BJ (cell line): Measurements from ENCODE around the gene KCNE2. TPM values are rescaled to one million over a fixed set of nuclear protein-coding genes. Genes with fewer than 3 reads are reported as not detected.

ENCODE experiments used
- CTCF ChIA-PET: fragments of 350-600 bp; formaldehyde crosslinking; extraction: SDS; loops from one replicate; lab custom pipeline; 2021; ENCODE audit warnings: antibody characterized with exemption, inconsistent platforms; lab: Yijun Ruan, JAX
- POLR2A ChIA-PET: fragments of 300-600 bp; sonication (Branson Sonifier 250); formaldehyde crosslinking; extraction: SDS; loops from one replicate; lab custom pipeline; 2021; ENCODE audit warnings: antibody characterized with exemption; lab: Charles Lee
- DNase-seq: peaks from one replicate; pipeline ENCODE4 v3.0.0-alpha.2; 2011; ENCODE audit warnings: low read depth
- H3K27me3 ChIP-seq: 2 replicates; pipeline ENCODE4 v1.6.0; 2011; ENCODE audit warnings: low read length; ENCODE audit not compliant: control insufficient read depth, insufficient read depth
- H3K36me3 ChIP-seq: 2 replicates; pipeline ENCODE4 v1.5.1; 2011; ENCODE audit warnings: low read length; ENCODE audit not compliant: control insufficient read depth, insufficient read depth
- H3K4me3 ChIP-seq: 2 replicates; pipeline ENCODE4 v1.5.1; 2011; ENCODE audit warnings: low read depth, mild to moderate bottlenecking, control low read depth, low read length
- polyA minus RNA-seq: library from RNA; depleted of rRNA, polyadenylated mRNA; stranded (reverse); fragments of >200 nt; gene quantifications from 2 replicates; pipeline ENCODE4 v1.2.3, GENCODE V29; 2011; rRNA and poly(A)+ RNA removed
- polyA plus RNA-seq: library from polyadenylated mRNA; depleted of rRNA; stranded (reverse); fragments of >200 nt; gene quantifications from 2 replicates; pipeline ENCODE4 v1.2.3, GENCODE V29; 2011; rRNA removed
- TF ChIP-seq, protein P1 (sequence below): IDR thresholded peaks from 2 replicates; pipeline ENCODE4 v1.5.1; 2011; ENCODE audit warnings: low read depth, mild to moderate bottlenecking, control low read depth, inconsistent platforms, low read length, moderate library complexity; ENCODE audit not compliant: insufficient read depth

The KCNE2 gene, protein sequence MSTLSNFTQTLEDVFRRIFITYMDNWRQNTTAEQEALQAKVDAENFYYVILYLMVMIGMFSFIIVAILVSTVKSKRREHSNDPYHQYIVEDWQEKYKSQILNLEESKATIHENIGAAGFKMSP
- polyA plus RNA-seq (not detected in 2 replicates), polyA minus RNA-seq (not detected in 2 replicates)

DNA sequence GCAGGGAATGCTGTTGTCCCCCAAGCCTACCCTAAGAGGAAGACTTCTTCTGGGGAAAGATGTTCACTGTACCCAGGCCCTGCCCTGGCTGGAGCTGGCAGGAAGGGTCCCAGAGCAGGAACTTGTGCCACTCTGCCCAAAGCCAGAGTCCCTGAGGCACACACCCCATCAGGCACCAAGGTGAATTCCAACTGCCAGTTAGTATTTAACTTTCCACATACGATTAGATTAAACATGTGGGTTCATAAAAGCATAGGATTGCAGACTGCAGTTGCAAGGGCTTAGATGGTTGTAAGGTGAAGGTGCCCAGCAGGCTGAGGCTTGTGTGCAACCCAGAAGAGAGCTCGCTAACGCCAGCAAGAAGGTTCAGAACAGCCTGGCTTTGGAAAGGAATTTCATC is at the start of gene KCNE2:
Gene KCNE2, plus strand, starts transcription at position 274 of the 400 bp plus-strand sequence. CDS start 6,473 bp downstream, outside the sequence.
- H3K4me3 ChIP-seq, result no peak within 1 kb of the TSS
- H3K36me3 ChIP-seq, result no peaks in the 10 kb centered on the region
- TF ChIP-seq, protein P1, sequence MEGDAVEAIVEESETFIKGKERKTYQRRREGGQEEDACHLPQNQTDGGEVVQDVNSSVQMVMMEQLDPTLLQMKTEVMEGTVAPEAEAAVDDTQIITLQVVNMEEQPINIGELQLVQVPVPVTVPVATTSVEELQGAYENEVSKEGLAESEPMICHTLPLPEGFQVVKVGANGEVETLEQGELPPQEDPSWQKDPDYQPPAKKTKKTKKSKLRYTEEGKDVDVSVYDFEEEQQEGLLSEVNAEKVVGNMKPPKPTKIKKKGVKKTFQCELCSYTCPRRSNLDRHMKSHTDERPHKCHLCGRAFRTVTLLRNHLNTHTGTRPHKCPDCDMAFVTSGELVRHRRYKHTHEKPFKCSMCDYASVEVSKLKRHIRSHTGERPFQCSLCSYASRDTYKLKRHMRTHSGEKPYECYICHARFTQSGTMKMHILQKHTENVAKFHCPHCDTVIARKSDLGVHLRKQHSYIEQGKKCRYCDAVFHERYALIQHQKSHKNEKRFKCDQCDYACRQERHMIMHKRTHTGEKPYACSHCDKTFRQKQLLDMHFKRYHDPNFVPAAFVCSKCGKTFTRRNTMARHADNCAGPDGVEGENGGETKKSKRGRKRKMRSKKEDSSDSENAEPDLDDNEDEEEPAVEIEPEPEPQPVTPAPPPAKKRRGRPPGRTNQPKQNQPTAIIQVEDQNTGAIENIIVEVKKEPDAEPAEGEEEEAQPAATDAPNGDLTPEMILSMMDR, result no peak
- no peak for DNase-seq
- CTCF ChIA-PET, result interaction anchor here (2.0 to 2.2 kb wide), 2 partner anchors 267 to 440 kb away, joined by 11 to 12 read pairs; no protein-coding TSS in a partner anchor
- H3K27me3 ChIP-seq, result no peaks in the 10 kb centered on the region
- POLR2A ChIA-PET, result no interaction called here

DNA sequence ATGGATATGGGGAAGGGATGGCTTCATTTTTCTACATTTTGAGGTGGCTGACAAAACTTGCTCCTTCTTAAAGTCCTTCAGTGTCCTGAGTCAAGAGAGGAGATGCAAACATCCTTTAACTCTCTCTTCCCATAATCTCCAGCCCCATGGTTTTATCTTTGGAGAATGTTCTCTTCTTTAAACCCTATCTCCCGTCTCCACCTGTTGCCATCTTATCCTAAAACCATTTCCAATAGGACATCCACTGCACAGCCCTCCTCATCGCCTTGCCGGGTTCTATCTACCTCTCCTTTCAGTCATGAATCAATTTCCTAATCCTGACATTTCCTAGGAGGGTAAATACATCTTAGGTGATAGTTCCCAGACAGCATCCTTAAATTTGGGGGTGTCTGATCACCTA is 44.2 kb upstream of the KCNE2 start:
- H3K27me3 ChIP-seq, result peaks cover 4% of the 10 kb centered on the region
- no peak for DNase-seq
- H3K36me3 ChIP-seq, result no peaks in the 10 kb centered on the region
- ChIA-PET CTCF (interaction anchor here (1.1 kb wide), 1 partner anchor 29 kb away, joined by 3 read pairs; no protein-coding TSS in a partner anchor), POLR2A (no interaction called here)
- TF ChIP-seq, protein P1, result no peak
- H3K4me3 ChIP-seq, result no peak overlapping the region

DNA sequence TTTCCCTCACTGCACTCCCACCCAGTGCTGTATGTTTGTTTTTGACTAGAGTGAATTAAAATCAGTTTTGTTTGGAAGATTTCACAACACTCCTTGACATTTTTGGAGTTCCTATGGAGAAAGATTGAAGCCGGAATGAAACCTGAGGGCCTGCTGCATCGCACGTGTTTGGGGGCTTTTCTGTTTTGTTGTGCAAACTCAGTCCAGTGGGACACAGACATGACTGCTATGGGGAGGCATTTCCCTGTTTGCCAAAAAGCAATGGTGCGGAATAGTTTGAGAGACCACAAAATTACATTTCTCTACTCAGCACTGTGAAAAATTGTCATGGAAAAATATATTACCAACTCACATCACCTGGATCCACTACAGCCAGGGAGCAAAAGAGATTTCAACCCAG is 43.8 kb upstream of the KCNE2 start:
- TF ChIP-seq, protein P1, result no peak

DNA sequence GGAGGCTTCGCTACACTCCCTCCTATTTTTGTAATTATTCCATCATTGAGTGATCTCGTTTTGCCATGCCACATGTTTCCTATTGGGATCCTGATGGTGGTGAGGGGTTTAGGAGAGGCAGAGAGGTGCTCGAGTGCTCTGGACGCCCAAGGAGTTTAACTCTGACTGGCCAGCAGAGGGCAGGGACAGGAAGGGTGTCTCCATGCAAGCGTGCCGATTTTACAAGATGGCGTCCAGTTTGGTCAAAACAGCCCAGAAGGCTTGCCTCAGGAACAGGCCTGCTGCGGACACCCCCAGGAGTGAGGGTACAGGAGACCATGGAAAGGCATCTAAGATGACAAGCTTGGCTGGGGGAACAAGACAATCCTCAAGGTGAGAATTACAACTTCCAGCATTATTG is 33.8 kb upstream of the KCNE2 start:
- Histone ChIP-seq H3K4me3 (no peak overlapping the region), H3K27me3 (peaks cover 2% of the 10 kb centered on the region; the same call in 1 of the 2 replicates), H3K36me3 (no peaks in the 10 kb centered on the region)
- ChIA-PET POLR2A (no interaction called here), CTCF (no interaction called here)
- TF ChIP-seq, protein P1, result no peak
- DNase-seq, result no peak

More for the DNA sequence above, 43.8 kb upstream of the KCNE2 start:
- no peak overlapping the region for H3K4me3 ChIP-seq
- POLR2A ChIA-PET, result no interaction called here
- CTCF ChIA-PET, result no interaction called here
- H3K27me3 ChIP-seq, result peaks cover 4% of the 10 kb centered on the region
- H3K36me3 ChIP-seq, result no peaks in the 10 kb centered on the region
- no peak for DNase-seq

DNA sequence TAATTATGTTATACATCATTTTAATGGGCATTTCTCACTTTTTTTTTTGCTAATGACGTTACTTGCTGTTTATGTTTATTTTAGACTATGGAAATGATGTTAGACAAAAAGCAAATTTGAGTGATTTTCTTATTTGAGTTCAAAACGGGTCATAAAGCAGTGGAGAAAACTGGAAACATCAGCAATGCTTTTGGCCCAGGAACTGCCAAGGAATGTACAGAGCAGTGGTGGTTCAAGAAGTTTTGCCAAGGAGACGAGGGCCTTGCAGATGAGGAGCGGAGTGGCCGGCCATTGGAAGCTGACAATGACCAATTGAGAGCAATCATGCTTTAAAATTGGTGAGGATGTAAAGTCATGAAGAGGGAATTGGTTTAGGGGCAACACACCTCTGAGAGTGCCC is 32.1 kb upstream of the KCNE2 start:
- Histone ChIP-seq H3K27me3 (no peaks in the 10 kb centered on the region), H3K4me3 (no peak overlapping the region), H3K36me3 (no peaks in the 10 kb centered on the region)
- DNase-seq, result no peak
- ChIA-PET CTCF (no interaction called here), POLR2A (no interaction called here)
- TF ChIP-seq, protein P1, result no peak
